SK-N-SH (cell line): ENCODE measurements around the gene GADD45B. TPM values are rescaled to one million over a fixed set of nuclear protein-coding genes. Genes with fewer than 3 reads are reported as not detected.

Source experiments
- CTCF ChIA-PET: fragments of 300-600, 350-600 bp; formaldehyde crosslinking; extraction: SDS; loops from one replicate; lab custom pipeline; 2021; lab: Yijun Ruan, JAX
- POLR2A ChIA-PET: fragments of 350-600 bp; sonication (Branson Sonifier 250); formaldehyde crosslinking; extraction: SDS; loops from one replicate; lab custom pipeline; 2020; ENCODE audit warnings: antibody characterized with exemption, inconsistent platforms; lab: Yijun Ruan, JAX
- DNase-seq: peaks from one replicate; pipeline ENCODE4 v3.0.0; 2012
- H2AFZ ChIP-seq: fragments of 200-600 bp; sonication (generic); 2 replicates; pipeline ENCODE4 v1.8.1; 2016; ENCODE audit warnings: antibody characterized with exemption, mild to moderate bottlenecking, low read depth
- H3F3A ChIP-seq: fragments of 200-600 bp; sonication (generic); replicated peaks from 2 replicates; pipeline ENCODE3; 2016; ENCODE audit warnings: antibody characterized with exemption, mild to moderate bottlenecking; ENCODE audit not compliant: insufficient read depth
- H3K27ac ChIP-seq, 2 experiments: fragments of 200-500 bp in 1 of 2; fragments of 200-600 bp in 1 of 2; sonication (Bioruptor generic) in 1 of 2; sonication (generic), shearing (Covaris generic) in 1 of 2; 2 replicates each; pipeline versions ENCODE4 v1.5.1 to v1.6.1; 2014 to 2016; ENCODE audit warnings: low read depth in 2 of 2, inconsistent platforms in 1 of 2, low read length in 1 of 2, mild to moderate bottlenecking in 1 of 2, mixed read lengths in 1 of 2
- H3K27me3 ChIP-seq: fragments of 200-600 bp; sonication (generic), shearing (Covaris generic); 2 replicates; pipeline ENCODE4 v1.6.1; 2016; ENCODE audit warnings: mixed run types; ENCODE audit not compliant: insufficient read depth
- H3K36me3 ChIP-seq, 2 experiments: fragments of 200-500 bp in 1 of 2; fragments of 200-600 bp in 1 of 2; sonication (Bioruptor generic) in 1 of 2; sonication (generic) in 1 of 2; replicated peaks in 1 of 2; 2 replicates each; pipeline versions ENCODE3 to v1.5.1; 2014 to 2016; ENCODE audit warnings: low read length in 1 of 2, mild to moderate bottlenecking in 1 of 2; ENCODE audit not compliant: insufficient read depth in 2 of 2, control insufficient read depth in 1 of 2
- H3K4me1 ChIP-seq, 2 experiments: fragments of 200-500 bp in 1 of 2; fragments of 200-600 bp in 1 of 2; sonication (Bioruptor generic) in 1 of 2; sonication (generic), shearing (Covaris generic) in 1 of 2; 2 replicates each; pipeline versions ENCODE4 v1.5.1 to v1.6.1; 2014 to 2016; ENCODE audit warnings: low read depth in 1 of 2, low read length in 1 of 2, mixed run types in 1 of 2; ENCODE audit not compliant: insufficient read depth in 2 of 2, control insufficient read depth in 1 of 2
- H3K4me2 ChIP-seq: fragments of 200-600 bp; sonication (generic), shearing (Covaris generic); 2 replicates; pipeline ENCODE4 v1.6.1; 2017; ENCODE audit warnings: mixed run types
- H3K4me3 ChIP-seq, 2 experiments: fragments of 200-500 bp in 1 of 2; fragments of 200-600 bp in 1 of 2; sonication (Bioruptor generic) in 1 of 2; sonication (generic), shearing (Covaris generic) in 1 of 2; 2 replicates each; pipeline versions ENCODE4 v1.5.1 to v1.8.1; 2014 to 2016; ENCODE audit warnings: low read depth in 2 of 2, inconsistent platforms in 1 of 2, low read length in 1 of 2, mild to moderate bottlenecking in 1 of 2, mixed read lengths in 1 of 2, moderate library complexity in 1 of 2
- H3K79me2 ChIP-seq: fragments of 200-600 bp; sonication (generic); 2 replicates; pipeline ENCODE4 v1.8.1; 2017; ENCODE audit warnings: mild to moderate bottlenecking; ENCODE audit not compliant: insufficient read depth
- H3K9ac ChIP-seq: fragments of 200-600 bp; sonication (generic); 2 replicates; pipeline ENCODE4 v1.6.1; 2017; ENCODE audit warnings: mixed run types
- H3K9me2 ChIP-seq: fragments of 200-600 bp; sonication (generic); 2 replicates; pipeline ENCODE4 v1.6.1; 2017; ENCODE audit warnings: mixed run types
- H3K9me3 ChIP-seq: fragments of 200-600 bp; sonication (generic); 2 replicates; pipeline ENCODE4 v1.6.1; 2017; ENCODE audit warnings: mixed run types, mild to moderate bottlenecking, moderate library complexity
- H4K20me1 ChIP-seq: fragments of 200-600 bp; sonication (generic); 2 replicates; pipeline ENCODE4 v1.6.1; 2017; ENCODE audit warnings: mild to moderate bottlenecking, mixed run types; ENCODE audit not compliant: insufficient read depth
- CHD2 ChIP-seq: fragments of 150-350 bp; IDR thresholded peaks from 2 replicates; pipeline ENCODE4 v1.6.1; 2018; ENCODE audit warnings: low read length; ENCODE audit not compliant: partially characterized antibody
- FOSL2 ChIP-seq: IDR thresholded peaks from 2 replicates; pipeline ENCODE4 v1.4.0; 2012; ENCODE audit warnings: low read depth, mild to moderate bottlenecking, moderate library complexity, borderline replicate concordance
- GATA2 ChIP-seq: sonication (generic); formaldehyde crosslinking; IDR thresholded peaks from 2 replicates; pipeline ENCODE4 v1.5.0; 2020; ENCODE audit warnings: mild to moderate bottlenecking, missing genetic modification reagents
- JUND ChIP-seq: IDR thresholded peaks from 2 replicates; pipeline ENCODE4 v1.4.0; 2012
- MEF2A ChIP-seq: IDR thresholded peaks from 2 replicates; pipeline ENCODE4 v1.4.0; 2012; ENCODE audit warnings: low read depth, borderline replicate concordance
- NFIC ChIP-seq: IDR thresholded peaks from 2 replicates; pipeline ENCODE4 v1.4.0; 2012; ENCODE audit warnings: borderline replicate concordance
- NRF1 ChIP-seq: IDR thresholded peaks from 2 replicates; pipeline ENCODE4 v1.6.1; 2012; ENCODE audit warnings: low read depth, mild to moderate bottlenecking, low read length
- POLR2AphosphoS5 ChIP-seq: IDR thresholded peaks from 2 replicates; pipeline ENCODE4 v1.6.1; 2012; ENCODE audit warnings: low read depth, low read length
- RAD21 ChIP-seq: IDR thresholded peaks from 2 replicates; pipeline ENCODE4 v1.6.1; 2012; ENCODE audit warnings: mild to moderate bottlenecking, low read length
- RFX5 ChIP-seq: IDR thresholded peaks from 2 replicates; pipeline ENCODE4 v1.6.1; 2012; ENCODE audit warnings: mild to moderate bottlenecking, improper control_type of control experiment, low read length
- SMC3 ChIP-seq: IDR thresholded peaks from 2 replicates; pipeline ENCODE4 v1.6.1; 2012; ENCODE audit warnings: low read depth, low read length, improper control_type of control experiment
- ZBTB33 ChIP-seq: IDR thresholded peaks from 2 replicates; pipeline ENCODE4 v1.4.0; 2012; ENCODE audit warnings: low read depth, borderline replicate concordance
- WGBS: methylation state at CpG from one replicate; pipeline ENCODE4 v1.1.6; 2017; ENCODE audit warnings: low lambda C conversion rate; 5-methylcytosine and 5-hydroxymethylcytosine counted together
- polyA plus RNA-seq, 3 experiments: library from polyadenylated mRNA; depleted of rRNA; stranded (reverse); fragments of >200 nt; gene quantifications; 2 replicates each; pipeline ENCODE4 v1.2.3, GENCODE V29; 2012
- TF ChIP-seq, protein P1 (sequence below): IDR thresholded peaks from 2 replicates; pipeline ENCODE4 v1.4.0; 2012; ENCODE audit warnings: low read depth
- TF ChIP-seq, protein P2 (sequence below): fragments of 150-350 bp; IDR thresholded peaks from 2 replicates; pipeline ENCODE4 v1.6.1; 2017; ENCODE audit warnings: antibody characterized with exemption, low read length, low read depth, borderline replicate concordance
- TF ChIP-seq, protein P3 (sequence below): fragments of 150-350 bp; IDR thresholded peaks from 2 replicates; pipeline ENCODE4 v1.6.1; 2016; ENCODE audit warnings: mild to moderate bottlenecking, low read depth, low read length
- TF ChIP-seq, protein P4 (sequence below): IDR thresholded peaks from 2 replicates; pipeline ENCODE4 v1.6.1; 2012; ENCODE audit warnings: mild to moderate bottlenecking, low read depth, low read length, moderate library complexity
- TF ChIP-seq, protein P5 (sequence below): IDR thresholded peaks from 2 replicates; pipeline ENCODE4 v1.4.0; 2012; ENCODE audit warnings: low read depth, borderline replicate concordance

The GADD45B gene
- polyA plus RNA-seq, 1 of the 3 experiments (the other 2 are of a cell fraction), result 67.6 TPM

DNA sequence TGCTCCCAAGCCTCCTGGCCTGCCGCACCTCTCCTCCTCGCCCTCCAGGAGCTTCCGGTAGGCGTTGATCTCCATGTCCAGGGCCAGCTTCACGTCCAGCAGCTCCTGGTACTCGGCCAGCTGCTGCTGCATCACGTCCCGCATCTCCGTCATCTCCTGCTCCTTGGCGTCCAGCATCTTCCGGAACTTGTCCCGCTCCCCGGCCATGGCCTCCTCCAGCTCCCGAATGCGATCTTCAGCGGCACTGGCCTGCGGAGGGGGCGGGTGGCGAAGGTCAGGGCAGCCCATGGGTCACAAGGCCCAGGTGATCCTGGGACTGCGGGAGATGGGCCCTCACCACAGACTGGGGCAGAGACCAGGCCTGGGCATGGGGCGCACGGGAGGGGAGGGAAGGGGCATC lies 41.7 kb upstream of the GADD45B start:
- Histone ChIP-seq H4K20me1 (peaks cover 6% of the 10 kb centered on the region; the same call in 1 of the 2 replicates), H3K9me2 (no peaks in the 10 kb centered on the region), H3K9me3 (no peaks in the 10 kb centered on the region), H3K27ac (no peak overlapping the region), H3K4me2 (no peak overlapping the region), H3K9ac (no peak overlapping the region), H3K4me1 (no peaks in the 10 kb centered on the region), H3K4me3 (no peak overlapping the region), H3K79me2 (peaks cover 21% of the 10 kb centered on the region; the same call in 1 of the 2 replicates), H2AFZ (no peak overlapping the region), H3K27me3 (no peaks in the 10 kb centered on the region), H3F3A (peaks cover 3% of the 10 kb centered on the region), H3K36me3 (peaks cover 3 to 46% of the 10 kb centered on the region in 2 experiments)
- 98% methylated on average over 19 of the region's 22 CpGs for WGBS
- TF ChIP-seq RFX5 (no peak), NRF1 (no peak), FOSL2 (no peak), JUND (no peak)
- CTCF ChIA-PET, result no interaction called here
- POLR2A ChIA-PET, result interaction anchor here (1.0 kb wide), 1 partner anchor 8 kb away, joined by 4 read pairs; no protein-coding TSS in a partner anchor
- no peak for DNase-seq

GRCh38 chr19:2434721-2435265 lies 41.1 kb upstream of the GADD45B start:
- ChIA-PET CTCF (no interaction called here), POLR2A (no interaction called here)
- Histone ChIP-seq H3K79me2 (peaks cover 26% of the 10 kb centered on the region; the same call in 1 of the 2 replicates), H3K27ac (no peak overlapping the region), H3K4me3 (no peak overlapping the region), H3K9me3 (no peaks in the 10 kb centered on the region), H3F3A (peaks cover 3% of the 10 kb centered on the region), H3K36me3 (peaks cover 3 to 42% of the 10 kb centered on the region in 2 experiments), H2AFZ (no peak overlapping the region), H3K27me3 (no peaks in the 10 kb centered on the region), H3K4me2 (no peak overlapping the region), H3K9ac (no peak overlapping the region), H3K4me1 (no peaks in the 10 kb centered on the region), H4K20me1 (peaks cover 8% of the 10 kb centered on the region; the same call in 1 of the 2 replicates), H3K9me2 (no peaks in the 10 kb centered on the region)
- 97% methylated on average over 18 of the region's 42 CpGs for WGBS
- DNase-seq, result no peak
- no peak for TF ChIP-seq ZBTB33
- TF ChIP-seq, protein P1, sequence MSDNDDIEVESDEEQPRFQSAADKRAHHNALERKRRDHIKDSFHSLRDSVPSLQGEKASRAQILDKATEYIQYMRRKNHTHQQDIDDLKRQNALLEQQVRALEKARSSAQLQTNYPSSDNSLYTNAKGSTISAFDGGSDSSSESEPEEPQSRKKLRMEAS, result no peak
- no peak for TF ChIP-seq SMC3
- TF ChIP-seq, protein P2, sequence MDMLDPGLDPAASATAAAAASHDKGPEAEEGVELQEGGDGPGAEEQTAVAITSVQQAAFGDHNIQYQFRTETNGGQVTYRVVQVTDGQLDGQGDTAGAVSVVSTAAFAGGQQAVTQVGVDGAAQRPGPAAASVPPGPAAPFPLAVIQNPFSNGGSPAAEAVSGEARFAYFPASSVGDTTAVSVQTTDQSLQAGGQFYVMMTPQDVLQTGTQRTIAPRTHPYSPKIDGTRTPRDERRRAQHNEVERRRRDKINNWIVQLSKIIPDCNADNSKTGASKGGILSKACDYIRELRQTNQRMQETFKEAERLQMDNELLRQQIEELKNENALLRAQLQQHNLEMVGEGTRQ, result no peak
- TF ChIP-seq CHD2, result no peak
- no peak for TF ChIP-seq NFIC
- TF ChIP-seq GATA2 (CRISPR knock-in tag), result no peak
- TF ChIP-seq RFX5, result no peak
- TF ChIP-seq FOSL2, result no peak
- TF ChIP-seq, protein P3, sequence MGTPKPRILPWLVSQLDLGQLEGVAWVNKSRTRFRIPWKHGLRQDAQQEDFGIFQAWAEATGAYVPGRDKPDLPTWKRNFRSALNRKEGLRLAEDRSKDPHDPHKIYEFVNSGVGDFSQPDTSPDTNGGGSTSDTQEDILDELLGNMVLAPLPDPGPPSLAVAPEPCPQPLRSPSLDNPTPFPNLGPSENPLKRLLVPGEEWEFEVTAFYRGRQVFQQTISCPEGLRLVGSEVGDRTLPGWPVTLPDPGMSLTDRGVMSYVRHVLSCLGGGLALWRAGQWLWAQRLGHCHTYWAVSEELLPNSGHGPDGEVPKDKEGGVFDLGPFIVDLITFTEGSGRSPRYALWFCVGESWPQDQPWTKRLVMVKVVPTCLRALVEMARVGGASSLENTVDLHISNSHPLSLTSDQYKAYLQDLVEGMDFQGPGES, result no peak
- TF ChIP-seq, protein P4, sequence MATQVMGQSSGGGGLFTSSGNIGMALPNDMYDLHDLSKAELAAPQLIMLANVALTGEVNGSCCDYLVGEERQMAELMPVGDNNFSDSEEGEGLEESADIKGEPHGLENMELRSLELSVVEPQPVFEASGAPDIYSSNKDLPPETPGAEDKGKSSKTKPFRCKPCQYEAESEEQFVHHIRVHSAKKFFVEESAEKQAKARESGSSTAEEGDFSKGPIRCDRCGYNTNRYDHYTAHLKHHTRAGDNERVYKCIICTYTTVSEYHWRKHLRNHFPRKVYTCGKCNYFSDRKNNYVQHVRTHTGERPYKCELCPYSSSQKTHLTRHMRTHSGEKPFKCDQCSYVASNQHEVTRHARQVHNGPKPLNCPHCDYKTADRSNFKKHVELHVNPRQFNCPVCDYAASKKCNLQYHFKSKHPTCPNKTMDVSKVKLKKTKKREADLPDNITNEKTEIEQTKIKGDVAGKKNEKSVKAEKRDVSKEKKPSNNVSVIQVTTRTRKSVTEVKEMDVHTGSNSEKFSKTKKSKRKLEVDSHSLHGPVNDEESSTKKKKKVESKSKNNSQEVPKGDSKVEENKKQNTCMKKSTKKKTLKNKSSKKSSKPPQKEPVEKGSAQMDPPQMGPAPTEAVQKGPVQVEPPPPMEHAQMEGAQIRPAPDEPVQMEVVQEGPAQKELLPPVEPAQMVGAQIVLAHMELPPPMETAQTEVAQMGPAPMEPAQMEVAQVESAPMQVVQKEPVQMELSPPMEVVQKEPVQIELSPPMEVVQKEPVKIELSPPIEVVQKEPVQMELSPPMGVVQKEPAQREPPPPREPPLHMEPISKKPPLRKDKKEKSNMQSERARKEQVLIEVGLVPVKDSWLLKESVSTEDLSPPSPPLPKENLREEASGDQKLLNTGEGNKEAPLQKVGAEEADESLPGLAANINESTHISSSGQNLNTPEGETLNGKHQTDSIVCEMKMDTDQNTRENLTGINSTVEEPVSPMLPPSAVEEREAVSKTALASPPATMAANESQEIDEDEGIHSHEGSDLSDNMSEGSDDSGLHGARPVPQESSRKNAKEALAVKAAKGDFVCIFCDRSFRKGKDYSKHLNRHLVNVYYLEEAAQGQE, result no peak
- TF ChIP-seq RAD21, result no peak
- TF ChIP-seq POLR2AphosphoS5, result no peak
- TF ChIP-seq, protein P5, sequence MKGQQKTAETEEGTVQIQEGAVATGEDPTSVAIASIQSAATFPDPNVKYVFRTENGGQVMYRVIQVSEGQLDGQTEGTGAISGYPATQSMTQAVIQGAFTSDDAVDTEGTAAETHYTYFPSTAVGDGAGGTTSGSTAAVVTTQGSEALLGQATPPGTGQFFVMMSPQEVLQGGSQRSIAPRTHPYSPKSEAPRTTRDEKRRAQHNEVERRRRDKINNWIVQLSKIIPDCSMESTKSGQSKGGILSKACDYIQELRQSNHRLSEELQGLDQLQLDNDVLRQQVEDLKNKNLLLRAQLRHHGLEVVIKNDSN, result no peak
- TF ChIP-seq MEF2A, result no peak
